WTC11 (cell line): ENCODE results near the gene C2orf15. TPM values are rescaled to one million over a fixed set of nuclear protein-coding genes. Genes with fewer than 3 reads are reported as not detected.

Experiments used
- ATAC-seq: fragments of 200-7000 bp; cut with Tn5 transposase; 2 replicates; pipeline ENCODE4 v1.10.0; 2021; ENCODE audit warnings: mild to moderate bottlenecking, moderate library complexity
- CTCF ChIA-PET: fragments of 300-600 bp; sonication (Branson Sonifier 250); formaldehyde crosslinking; loops from one replicate; lab custom pipeline; 2021; ENCODE audit warnings: antibody characterized with exemption; lab: Charles Lee
- POLR2A ChIA-PET: fragments of 350-600 bp; sonication (Branson Sonifier 250); formaldehyde crosslinking; loops from one replicate; lab custom pipeline; 2021; ENCODE audit warnings: antibody characterized with exemption; lab: Charles Lee
- DNase-seq: peaks from one replicate; pipeline ENCODE4 v3.0.0; 2021; ENCODE audit warnings: low spot score
- H3K27ac Mint-ChIP-seq: 2 replicates; pipeline ENCODE4 v1.8.0; 2021; ENCODE audit warnings: mixed read lengths
- H3K27me3 Mint-ChIP-seq: 2 replicates; pipeline ENCODE4 v1.8.0; 2021; ENCODE audit warnings: low read depth, mild to moderate bottlenecking, moderate library complexity, mixed read lengths
- H3K36me3 Mint-ChIP-seq: 2 replicates; pipeline ENCODE4 v1.8.0; 2021; ENCODE audit warnings: mixed read lengths
- H3K4me1 Mint-ChIP-seq: 2 replicates; pipeline ENCODE4 v1.8.0; 2022; ENCODE audit warnings: mixed read lengths
- H3K4me3 Mint-ChIP-seq: 2 replicates; pipeline ENCODE4 v1.8.0; 2021; ENCODE audit warnings: mild to moderate bottlenecking, moderate library complexity, mixed read lengths
- H3K9me3 Mint-ChIP-seq: 2 replicates; pipeline ENCODE4 v1.8.0; 2021; ENCODE audit warnings: mixed read lengths
- E2F1 ChIP-seq: sonication (generic); formaldehyde crosslinking; IDR thresholded peaks from 2 replicates; pipeline ENCODE4 v1.8.0; 2022; ENCODE audit warnings: mild to moderate bottlenecking, missing genetic modification reagents
- ETV6 ChIP-seq: sonication (generic); formaldehyde crosslinking; IDR thresholded peaks from 2 replicates; pipeline ENCODE4 v1.8.1; 2022; ENCODE audit warnings: mild to moderate bottlenecking, missing genetic modification reagents
- FOXP4 ChIP-seq: sonication (generic); formaldehyde crosslinking; IDR thresholded peaks from 2 replicates; pipeline ENCODE4 v1.8.0; 2022; ENCODE audit warnings: mild to moderate bottlenecking, missing genetic modification reagents
- JUN ChIP-seq: sonication (generic); formaldehyde crosslinking; IDR thresholded peaks from 2 replicates; pipeline ENCODE4 v1.8.0; 2023; ENCODE audit warnings: mild to moderate bottlenecking, missing genetic modification reagents
- PREB ChIP-seq: sonication (generic); formaldehyde crosslinking; IDR thresholded peaks from 2 replicates; pipeline ENCODE4 v1.8.1; 2022; ENCODE audit warnings: mild to moderate bottlenecking, missing genetic modification reagents, moderate library complexity, borderline replicate concordance
- SP1 ChIP-seq: sonication (generic); formaldehyde crosslinking; conservative IDR thresholded peaks from 2 replicates; pipeline ENCODE4 v1.8.1; 2022; ENCODE audit warnings: missing genetic modification reagents
- ZMAT4 ChIP-seq: fragments of 250-450 bp; sonication (Bioruptor Pico); IDR thresholded peaks from 2 replicates; pipeline ENCODE4 v1.9.0; 2021; ENCODE audit warnings: mild to moderate bottlenecking
- ZNF121 ChIP-seq: sonication (generic); formaldehyde crosslinking; IDR thresholded peaks from 2 replicates; pipeline ENCODE4 v1.8.0; 2023; ENCODE audit warnings: missing genetic modification reagents
- ZNF281 ChIP-seq: sonication (generic); formaldehyde crosslinking; IDR thresholded peaks from 2 replicates; pipeline ENCODE4 v1.8.0; 2023; ENCODE audit warnings: mild to moderate bottlenecking, missing genetic modification reagents
- total RNA-seq: library from RNA; stranded (reverse); gene quantifications from 3 replicates; pipeline ENCODE4 v1.2.3, GENCODE V29; 2021
- TF ChIP-seq, protein P1 (sequence below): fragments of 250-450 bp; sonication (Bioruptor Pico); IDR thresholded peaks from 2 replicates; pipeline ENCODE4 v1.9.0; 2021; ENCODE audit warnings: mild to moderate bottlenecking, borderline replicate concordance
- TF ChIP-seq, protein P2 (sequence below): fragments of 250-450 bp; sonication (Bioruptor Pico); conservative IDR thresholded peaks from 2 replicates; pipeline ENCODE4 v1.9.0; 2021; ENCODE audit warnings: mild to moderate bottlenecking

The C2orf15 gene
- total RNA-seq, 1 experiment from 2014 or later = 6.1 TPM

DNA sequence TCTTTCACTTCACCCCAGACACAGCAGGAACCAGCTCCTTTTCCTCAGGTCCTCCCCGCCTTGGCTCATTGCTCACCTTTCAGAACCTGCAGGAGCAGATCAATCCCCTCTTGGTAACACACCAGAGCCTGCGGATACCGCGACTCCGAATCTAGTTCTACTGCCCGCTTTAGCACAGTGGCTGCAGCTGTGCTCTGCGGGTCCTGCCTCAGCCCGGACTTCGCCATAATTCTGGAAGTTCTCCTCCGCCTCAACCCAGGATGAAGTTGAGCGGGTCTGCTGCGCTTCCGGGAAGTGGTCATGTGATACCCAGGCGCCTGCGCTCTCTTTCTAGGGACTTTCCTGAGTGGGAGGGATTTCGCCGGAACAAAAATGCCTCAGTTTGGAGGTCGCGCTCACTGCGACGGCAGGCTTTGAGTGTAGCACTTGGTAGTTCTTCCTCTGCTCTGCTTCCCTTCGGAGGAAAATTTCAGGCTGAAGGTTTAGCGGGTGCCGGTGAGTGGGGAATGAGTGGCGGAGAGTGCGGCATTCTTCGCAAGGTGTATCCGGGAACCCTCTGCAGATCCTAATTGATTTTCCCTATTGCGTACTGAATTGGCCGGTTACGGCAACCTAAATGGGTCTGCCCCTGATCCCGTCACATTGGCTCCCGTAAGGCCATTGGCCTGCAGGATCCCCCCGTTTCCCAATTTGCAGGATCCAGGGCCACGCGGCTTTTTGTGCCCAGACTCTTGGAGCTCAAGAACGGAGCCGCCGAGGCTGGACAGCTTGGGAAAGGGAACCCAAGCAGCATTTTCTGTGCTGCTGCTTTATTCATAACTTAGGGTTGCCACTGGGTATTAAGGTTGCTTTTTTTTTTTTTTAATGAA is 39.5 kb downstream of the C2orf15 start, which contains the start of the genes MITD1 and MRPL30 (continued):
- TF ChIP-seq PREB (CRISPR knock-in tag) = peak; percentile 54; the same call in 1 of the 2 replicates
- TF ChIP-seq, protein P1, sequence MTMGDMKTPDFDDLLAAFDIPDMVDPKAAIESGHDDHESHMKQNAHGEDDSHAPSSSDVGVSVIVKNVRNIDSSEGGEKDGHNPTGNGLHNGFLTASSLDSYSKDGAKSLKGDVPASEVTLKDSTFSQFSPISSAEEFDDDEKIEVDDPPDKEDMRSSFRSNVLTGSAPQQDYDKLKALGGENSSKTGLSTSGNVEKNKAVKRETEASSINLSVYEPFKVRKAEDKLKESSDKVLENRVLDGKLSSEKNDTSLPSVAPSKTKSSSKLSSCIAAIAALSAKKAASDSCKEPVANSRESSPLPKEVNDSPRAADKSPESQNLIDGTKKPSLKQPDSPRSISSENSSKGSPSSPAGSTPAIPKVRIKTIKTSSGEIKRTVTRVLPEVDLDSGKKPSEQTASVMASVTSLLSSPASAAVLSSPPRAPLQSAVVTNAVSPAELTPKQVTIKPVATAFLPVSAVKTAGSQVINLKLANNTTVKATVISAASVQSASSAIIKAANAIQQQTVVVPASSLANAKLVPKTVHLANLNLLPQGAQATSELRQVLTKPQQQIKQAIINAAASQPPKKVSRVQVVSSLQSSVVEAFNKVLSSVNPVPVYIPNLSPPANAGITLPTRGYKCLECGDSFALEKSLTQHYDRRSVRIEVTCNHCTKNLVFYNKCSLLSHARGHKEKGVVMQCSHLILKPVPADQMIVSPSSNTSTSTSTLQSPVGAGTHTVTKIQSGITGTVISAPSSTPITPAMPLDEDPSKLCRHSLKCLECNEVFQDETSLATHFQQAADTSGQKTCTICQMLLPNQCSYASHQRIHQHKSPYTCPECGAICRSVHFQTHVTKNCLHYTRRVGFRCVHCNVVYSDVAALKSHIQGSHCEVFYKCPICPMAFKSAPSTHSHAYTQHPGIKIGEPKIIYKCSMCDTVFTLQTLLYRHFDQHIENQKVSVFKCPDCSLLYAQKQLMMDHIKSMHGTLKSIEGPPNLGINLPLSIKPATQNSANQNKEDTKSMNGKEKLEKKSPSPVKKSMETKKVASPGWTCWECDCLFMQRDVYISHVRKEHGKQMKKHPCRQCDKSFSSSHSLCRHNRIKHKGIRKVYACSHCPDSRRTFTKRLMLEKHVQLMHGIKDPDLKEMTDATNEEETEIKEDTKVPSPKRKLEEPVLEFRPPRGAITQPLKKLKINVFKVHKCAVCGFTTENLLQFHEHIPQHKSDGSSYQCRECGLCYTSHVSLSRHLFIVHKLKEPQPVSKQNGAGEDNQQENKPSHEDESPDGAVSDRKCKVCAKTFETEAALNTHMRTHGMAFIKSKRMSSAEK = no peak
- TF ChIP-seq ZNF281 (CRISPR knock-in tag) = no peak
- no peak for TF ChIP-seq ZNF121 (CRISPR knock-in tag)
- TF ChIP-seq JUN (CRISPR knock-in tag) = no peak
- TF ChIP-seq FOXP4 = peak; percentile 55; the same call in 1 of the 2 replicates
- peak; percentile 100 for TF ChIP-seq ETV6
- TF ChIP-seq SP1 (CRISPR knock-in tag) = peak; percentile 88

DNA sequence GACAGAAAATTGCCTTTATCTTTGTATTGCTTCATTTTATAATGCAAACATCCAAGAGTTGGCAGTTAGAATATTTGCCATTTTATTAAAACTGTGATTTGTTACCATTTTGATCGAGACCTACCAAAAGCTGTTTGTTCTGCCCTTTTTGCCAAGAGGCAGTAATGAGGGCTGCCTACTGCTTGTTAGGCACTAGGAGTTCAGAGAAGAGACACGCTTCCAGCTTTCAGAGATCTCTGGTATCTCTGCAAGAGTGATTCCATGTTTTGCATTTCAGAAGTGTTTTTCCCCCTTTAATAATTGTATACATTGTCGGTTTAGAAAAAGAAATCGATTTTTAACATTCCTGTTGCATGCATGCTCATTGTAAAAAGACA is 40.1 kb downstream of the C2orf15 start:
- TF ChIP-seq ZMAT4 (CRISPR knock-in tag) (no peak), ZNF121 (CRISPR knock-in tag) (no peak), E2F1 (CRISPR knock-in tag) (no peak)
- TF ChIP-seq, protein P2, sequence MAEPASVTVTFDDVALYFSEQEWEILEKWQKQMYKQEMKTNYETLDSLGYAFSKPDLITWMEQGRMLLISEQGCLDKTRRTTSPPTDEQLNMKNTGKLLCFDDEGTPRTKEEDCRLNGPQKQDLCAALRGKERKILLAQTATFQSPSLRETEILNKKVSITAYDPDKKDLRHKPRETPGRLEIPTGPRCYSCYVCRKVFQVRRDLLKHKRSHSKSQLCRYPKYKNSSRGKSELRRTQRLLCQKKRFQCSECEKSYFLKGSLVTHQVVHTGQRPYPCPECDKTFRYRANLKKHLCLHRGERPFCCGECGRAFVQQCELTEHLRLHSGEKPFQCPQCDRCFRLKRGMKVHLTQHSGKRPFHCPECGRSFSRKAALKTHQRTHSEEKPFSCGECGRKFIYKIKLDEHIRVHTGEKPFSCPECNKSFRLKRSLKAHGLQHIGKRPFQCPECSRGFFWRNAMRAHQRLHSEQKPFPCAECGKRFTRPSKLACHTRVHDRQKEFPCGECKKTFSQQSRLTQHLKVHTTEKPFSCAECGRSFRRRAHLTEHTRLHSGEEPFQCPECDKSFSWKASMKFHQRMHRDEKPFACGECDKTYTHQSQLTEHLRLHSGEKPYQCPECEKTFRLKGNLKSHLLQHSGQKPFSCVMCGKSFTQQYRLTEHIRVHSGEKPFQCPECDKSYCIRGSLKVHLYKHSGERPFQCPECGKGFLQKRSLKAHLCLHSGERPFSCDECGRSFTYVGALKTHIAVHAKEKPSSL (CRISPR knock-in tag) = no peak
- no peaks in the 10 kb centered on the region for H3K27me3 Mint-ChIP-seq

More for the DNA sequence above, 40.1 kb downstream of the C2orf15 start:
- Mint-ChIP-seq H3K4me3 (peak overlapping the region; percentile 99), H3K36me3 (peaks cover 4% of the 10 kb centered on the region; the same call in 1 of the 2 replicates), H3K9me3 (0 out of 2 replicates have a peak, but pooled peaks cover 5% of the 10 kb centered on the region), H3K27ac (peak overlapping the region; percentile 99), H3K4me1 (peaks cover 22% of the 10 kb centered on the region)
- CTCF ChIA-PET = interaction anchor here (0.8 to 2.2 kb wide), 4 partner anchors 9 to 309 kb away, joined by 3 to 6 read pairs (median 4); no protein-coding TSS in a partner anchor
- POLR2A ChIA-PET = interaction anchor here (0.7 to 2.8 kb wide), 4 partner anchors 22 to 155 kb away, joined by 3 to 9 read pairs (median 4); partner anchors contain the start of gene TXNDC9
- ATAC-seq (no peak), DNase-seq (no peak)
